Motor neuron (in vitro differentiated cells): ENCODE data around the gene NARS2. TPM values are rescaled to one million over a fixed set of nuclear protein-coding genes. Genes with fewer than 3 reads are reported as not detected.
A peak's percentile ranks its signal among the peaks of the same experiment; 100 is the strongest.
"Not testable (repeated sequence)": the region's sequence is repeated elsewhere in the genome, so short reads cannot be mapped to it uniquely, and the experiment has no call there.

Source experiments
- ATAC-seq, 8 experiments: fragments of 200-7000 bp; cut with Tn5 transposase; replicated peaks in 6 of 8; 2 replicates each; pipeline ENCODE4 v1.8.0; 2021; ENCODE audit warnings: mild to moderate bottlenecking in 8 of 8, moderate library complexity in 8 of 8
- H3K27ac ChIP-seq, 2 donors: fragments of 250-450 bp; sonication (Bioruptor Pico); 2 replicates each; pipeline ENCODE4 v1.9.0; 2021; ENCODE audit warnings: antibody characterized with exemption in 2 of 2, mild to moderate bottlenecking in 2 of 2, moderate library complexity in 1 of 2
- H3K4me1 ChIP-seq, 2 donors: fragments of 250-450 bp; sonication (Bioruptor Pico); replicated peaks in 1 of 2; 2 replicates each; pipeline ENCODE4 v1.6.1; 2021; ENCODE audit warnings: antibody characterized with exemption in 2 of 2, mild to moderate bottlenecking in 2 of 2, moderate library complexity in 1 of 2
- H3K4me3 ChIP-seq, 5 donors: fragments of 250-450 bp; sonication (Bioruptor Pico); 2 replicates each; pipeline ENCODE4 v1.9.0; 2021; ENCODE audit warnings: antibody characterized with exemption in 5 of 5, mild to moderate bottlenecking in 5 of 5, moderate library complexity in 4 of 5
- WGBS, 10 experiments: fragments of 450-650 bp; shearing (Covaris generic); methylation state at CpG; one replicate each; pipeline ENCODE4 v1.0.0; 2022; 5-methylcytosine and 5-hydroxymethylcytosine counted together
- in situ Hi-C, 9 experiments: fragments of 400-800 bp; cut with MboI; loops; one replicate each; pipeline ENCODE4 v1.15.0; 2021; ENCODE audit warnings: low sequenced_read_pairs in 9 of 9, low pct_unique_long_range_greater_than_20kb in 2 of 9; ENCODE audit not compliant: unreplicated experiment in 9 of 9
- total RNA-seq, 8 experiments: library from RNA; unstranded; fragments of 300-600 nt; gene quantifications; 2 replicates each; pipeline versions ENCODE4 v1.2.3 to v1.2.4, GENCODE V29; 2022

Gene NARS2
- total RNA-seq, 8 experiments from 2014 or later = 11.5 to 36.0 (median 28.1) TPM

- no peak overlapping the region for H3K27ac ChIP-seq
- in situ Hi-C loops = loop anchor here in 5 of 9 experiments (25.0 kb wide), 3 partner anchors 133 to 333 kb away; partner anchors contain the start of gene GAB2 (in 1 of the 5)
- peaks cover 0 to 6% of the 10 kb centered on the region in 2 donors for H3K4me1 ChIP-seq
- H3K4me3 ChIP-seq = no peak overlapping the region
- no peak for ATAC-seq
- WGBS, 10 experiments = 83 to 100% (median 98%) methylated on average over 1 to 6 of the region's 6 CpGs; no CpG with 5 or more reads in 2 of the 10 experiments
Observed at GRCh38 chr11:78570031-78570430, 4.6 kb downstream of the NARS2 start.

GRCh38 chr11:78567209-78567608, 7.5 kb downstream of the NARS2 start:
- Histone ChIP-seq H3K4me1 (no peaks in the 10 kb centered on the region), H3K27ac (no peak overlapping the region), H3K4me3 (no peak overlapping the region)
- in situ Hi-C loops = loop anchor here in 6 of 9 experiments (10.0 to 25.0 kb wide), 4 partner anchors 130 to 332 kb away; partner anchors contain the start of gene GAB2 (in 1 of the 6)
- no peak for ATAC-seq
- 57 to 92% (median 78%) methylated on average over 2 to 8 of the region's 8 CpGs for WGBS, 10 experiments

GRCh38 chr11:78564490-78565467, 9.9 kb downstream of the NARS2 start:
- peaks cover 6 to 13% of the 10 kb centered on the region in 2 donors for H3K4me1 ChIP-seq
- 0 to 86% (median 50%) methylated on average over 1 of the region's 1 CpG; no CpG with 5 or more reads in 3 of the 10 experiments for WGBS, 10 experiments
- peak in 4 of 8 experiments; percentile 41 to 67 (median 57) for ATAC-seq
- no peak overlapping the region for H3K4me3 ChIP-seq
- in situ Hi-C loops = loop anchor here in 6 of 9 experiments (10.0 to 25.0 kb wide), 4 partner anchors 127 to 330 kb away; partner anchors contain the start of gene GAB2 (in 1 of the 6)
- no peak overlapping the region for H3K27ac ChIP-seq

GRCh38 chr11:78564037-78564436, 10.6 kb downstream of the NARS2 start:
- H3K4me3 ChIP-seq, H3K27ac ChIP-seq, ATAC-seq: not testable (repeated sequence)
- WGBS, 10 experiments = 40 to 100% (median 86%) methylated on average over 1 to 3 of the region's 4 CpGs; no CpG with 5 or more reads in 3 of the 10 experiments
- peaks cover 6 to 13% of the 10 kb centered on the region in 2 donors for H3K4me1 ChIP-seq
- in situ Hi-C loops = loop anchor here in 6 of 9 experiments (10.0 to 25.0 kb wide), 4 partner anchors 127 to 329 kb away; partner anchors contain the start of gene GAB2 (in 1 of the 6)

GRCh38 chr11:78563090-78563489, 11.6 kb downstream of the NARS2 start:
- H3K4me3 ChIP-seq, ATAC-seq, H3K27ac ChIP-seq: not testable (repeated sequence)
- in situ Hi-C loops = loop anchor here in 6 of 9 experiments (10.0 to 25.0 kb wide), 4 partner anchors 126 to 328 kb away; partner anchors contain the start of gene GAB2 (in 1 of the 6)
- H3K4me1 ChIP-seq = peaks cover 6 to 13% of the 10 kb centered on the region in 2 donors
- 71 to 100% (median 96%) methylated on average over 1 to 12 of the region's 12 CpGs; no CpG with 5 or more reads in 1 of the 10 experiments for WGBS, 10 experiments

- peaks cover 6 to 13% of the 10 kb centered on the region in 2 donors for H3K4me1 ChIP-seq
- H3K4me3 ChIP-seq = no peak overlapping the region
- no peak overlapping the region for H3K27ac ChIP-seq
- in situ Hi-C loops = loop anchor here in 6 of 9 experiments (10.0 to 25.0 kb wide), 4 partner anchors 125 to 328 kb away; partner anchors contain the start of gene GAB2 (in 1 of the 6)
- no peak for ATAC-seq
- WGBS, 10 experiments = 0 to 100% (median 53%) methylated on average over 1 to 3 of the region's 3 CpGs; no CpG with 5 or more reads in 1 of the 10 experiments
Observed at GRCh38 chr11:78562398-78562797, 12.3 kb downstream of the NARS2 start.

GRCh38 chr11:78560826-78561484, 13.7 kb downstream of the NARS2 start:
- 11 to 35% (median 23%) methylated on average over 5 to 8 of the region's 8 CpGs for WGBS, 10 experiments
- in situ Hi-C loops = loop anchor here in 6 of 9 experiments (10.0 to 25.0 kb wide), 4 partner anchors 124 to 326 kb away; partner anchors contain the start of gene GAB2 (in 1 of the 6)
- Histone ChIP-seq H3K4me1 (peaks cover 6 to 13% of the 10 kb centered on the region in 2 donors), H3K27ac (no peak overlapping the region), H3K4me3 (no peak overlapping the region)
- ATAC-seq = peak in 2 of 8 experiments; percentile 9 to 12

- H3K27ac ChIP-seq = no peak overlapping the region
- ATAC-seq = peak in 1 of 8 experiments; percentile 52
Observed at GRCh38 chr11:78560153-78560552, 14.5 kb downstream of the NARS2 start.

GRCh38 chr11:78557236-78557635, 17.4 kb downstream of the NARS2 start:
- ATAC-seq = no peak
- H3K4me3 ChIP-seq = no peak overlapping the region
- peaks cover 6 to 13% of the 10 kb centered on the region in 2 donors for H3K4me1 ChIP-seq
- no peak overlapping the region for H3K27ac ChIP-seq
- in situ Hi-C loops = loop anchor here in 5 of 9 experiments (25.0 kb wide), 3 partner anchors 120 to 320 kb away; partner anchors contain the start of gene GAB2 (in 1 of the 5)
- 14 to 94% (median 57%) methylated on average over 1 to 2 of the region's 2 CpGs; no CpG with 5 or more reads in 1 of the 10 experiments for WGBS, 10 experiments

More at GRCh38 chr11:78560153-78560552, 14.5 kb downstream of the NARS2 start:
- no peak overlapping the region for H3K4me3 ChIP-seq
- peaks cover 6 to 13% of the 10 kb centered on the region in 2 donors for H3K4me1 ChIP-seq
- WGBS, 10 experiments = 0 to 100% (median 83%) methylated on average over 1 to 3 of the region's 3 CpGs; no CpG with 5 or more reads in 1 of the 10 experiments
- in situ Hi-C loops = loop anchor here in 6 of 9 experiments (10.0 to 25.0 kb wide), 4 partner anchors 123 to 325 kb away; partner anchors contain the start of gene GAB2 (in 1 of the 6)

GRCh38 chr11:78555592-78555991, 19.1 kb downstream of the NARS2 start:
- WGBS, 10 experiments = 88 to 100% (median 94%) methylated on average over 3 of the region's 3 CpGs
- Histone ChIP-seq H3K27ac (no peak overlapping the region), H3K4me3 (no peak overlapping the region), H3K4me1 (no peaks in the 10 kb centered on the region)
- no peak for ATAC-seq
- in situ Hi-C loops = loop anchor here in 5 of 9 experiments (25.0 kb wide), 3 partner anchors 118 to 318 kb away; partner anchors contain the start of gene GAB2 (in 1 of the 5)

- no peak overlapping the region for H3K27ac ChIP-seq
- no peak for ATAC-seq
- H3K4me3 ChIP-seq = no peak overlapping the region
- H3K4me1 ChIP-seq = peaks cover 5 to 8% of the 10 kb centered on the region in 2 donors
- in situ Hi-C loops = loop anchor here in 5 of 9 experiments (25.0 kb wide), 3 partner anchors 116 to 316 kb away; partner anchors contain the start of gene GAB2 (in 1 of the 5)
- WGBS, 10 experiments = 88 to 100% (median 100%) methylated on average over 1 to 2 of the region's 2 CpGs; no CpG with 5 or more reads in 3 of the 10 experiments
Observed at GRCh38 chr11:78552881-78553280, 21.8 kb downstream of the NARS2 start.

GRCh38 chr11:78552139-78552538, 22.5 kb downstream of the NARS2 start:
- in situ Hi-C loops = loop anchor here in 5 of 9 experiments (25.0 kb wide), 3 partner anchors 115 to 315 kb away; partner anchors contain the start of gene GAB2 (in 1 of the 5)
- 89 to 100% (median 97%) methylated on average over 2 to 6 of the region's 6 CpGs; no CpG with 5 or more reads in 1 of the 10 experiments for WGBS, 10 experiments
- not testable (repeated sequence) for H3K4me1 ChIP-seq, ATAC-seq, H3K27ac ChIP-seq, H3K4me3 ChIP-seq
